HG03354 (cell line): ENCODE results near the gene LAMC3.

Experiments
- ATAC-seq: cut with Tn5 transposase; IDR thresholded peaks from one replicate; pipeline ENCODE4 v1.9.1; 2021; ENCODE audit warnings: mild to moderate bottlenecking; ENCODE audit not compliant: unreplicated experiment, poor library complexity, severe bottlenecking

Gene LAMC3

DNA sequence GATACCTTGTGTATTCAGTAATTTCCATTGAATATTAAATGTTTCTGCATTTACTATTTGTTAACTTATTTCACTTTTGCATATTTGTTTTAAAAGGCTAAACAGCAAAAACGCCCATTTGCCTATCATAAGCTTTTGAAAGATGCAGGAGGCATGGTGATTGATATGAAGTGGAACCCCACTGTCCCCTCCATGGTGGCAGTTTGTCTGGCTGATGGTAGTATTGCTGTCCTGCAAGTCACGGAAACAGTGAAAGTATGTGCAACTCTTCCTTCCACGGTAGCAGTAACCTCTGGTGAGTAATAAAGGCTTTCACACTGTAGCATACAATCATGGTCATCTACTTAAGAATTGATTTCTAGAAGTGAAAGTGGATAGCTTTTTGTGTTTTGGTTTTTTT, 120.2 kb downstream of the LAMC3 start:
- no peak for ATAC-seq

DNA sequence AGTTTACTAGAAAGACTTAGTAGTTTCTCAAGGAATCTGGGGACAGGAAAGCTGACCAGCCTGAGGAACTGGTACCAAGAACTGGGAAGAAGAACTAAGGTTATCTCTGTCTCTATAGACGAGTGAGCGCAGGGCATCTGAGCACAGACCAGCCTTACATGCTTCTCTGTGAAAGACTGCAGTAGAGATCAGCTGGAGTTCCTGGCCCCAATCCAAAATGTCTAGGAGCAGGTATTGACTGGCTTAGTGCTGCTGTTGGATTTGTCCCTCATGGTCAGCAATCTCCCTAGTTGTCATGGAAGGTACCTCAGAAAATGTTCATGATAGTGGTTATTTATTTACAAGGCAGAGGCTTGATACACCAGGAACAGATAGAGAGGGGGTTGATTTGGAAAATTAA, 129.7 kb downstream of the LAMC3 start:
- ATAC-seq, result no peak

DNA sequence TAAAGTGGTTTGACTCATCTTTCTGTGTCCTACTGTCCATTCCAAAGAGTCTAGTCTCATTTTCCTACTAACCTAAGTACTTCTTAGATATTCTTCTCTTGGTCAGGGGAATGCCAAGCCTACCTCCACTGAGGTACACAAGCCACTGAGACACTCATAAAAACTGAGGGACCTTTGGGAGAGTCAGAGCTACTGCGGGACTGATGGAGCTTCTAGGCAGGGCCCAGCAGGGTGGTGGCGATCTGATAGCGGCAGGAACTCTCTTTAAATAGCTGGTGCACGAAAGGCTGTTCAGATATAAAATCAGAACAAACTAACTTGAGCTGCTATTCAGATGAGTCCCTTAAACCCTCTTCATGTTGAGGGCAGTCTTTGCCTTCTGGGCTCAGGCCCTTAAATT, 131.1 kb downstream of the LAMC3 start:
- no peak for ATAC-seq

DNA sequence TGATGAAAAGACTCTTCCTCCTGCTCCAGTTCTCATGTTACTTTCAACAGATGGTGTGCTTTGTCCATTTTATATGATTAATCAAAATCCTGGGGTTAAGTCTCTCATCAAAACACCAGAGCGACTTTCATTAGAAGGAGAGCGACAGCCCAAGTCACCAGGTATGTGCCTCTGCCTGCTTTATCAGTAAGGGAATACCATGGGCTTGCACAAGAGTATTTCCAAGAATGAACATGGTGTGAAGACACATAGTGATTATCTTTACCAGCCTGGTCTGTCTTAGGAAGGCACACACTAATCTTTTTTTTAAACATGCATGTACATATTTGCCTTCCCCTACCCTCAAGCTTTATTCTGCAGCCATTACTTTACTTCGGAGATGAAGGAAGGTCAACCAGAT, 131.6 kb downstream of the LAMC3 start:
- no peak for ATAC-seq

DNA sequence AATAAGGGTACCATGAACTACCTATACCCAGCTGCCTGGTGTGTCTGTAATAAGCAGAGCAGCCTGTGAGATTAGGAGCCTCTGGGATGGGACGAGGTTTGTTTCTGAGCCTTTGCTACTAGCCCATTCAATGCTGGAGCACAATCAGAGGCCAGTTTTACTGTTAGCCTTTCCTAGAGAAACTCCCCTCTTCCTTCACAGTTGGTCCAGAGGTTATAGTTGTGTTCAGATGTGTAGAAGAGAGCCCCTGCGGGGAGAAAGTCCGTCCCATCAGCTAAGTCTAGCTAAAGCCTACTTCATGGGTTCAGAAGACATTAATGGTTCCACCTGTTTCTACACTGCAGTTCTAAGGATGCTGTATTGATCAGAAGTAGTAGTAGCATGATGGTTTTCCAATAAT, 133.2 kb downstream of the LAMC3 start:
- ATAC-seq, result no peak
